K562 (cell line): ENCODE results near the gene CD40LG. TPM values are rescaled to one million over a fixed set of nuclear protein-coding genes. Genes with fewer than 3 reads are reported as not detected.

Source experiments
- ATAC-seq: fragments of 200-7000 bp; cut with Tn5 transposase; 3 replicates; pipeline ENCODE4 v1.9.1; 2020; ENCODE audit warnings: moderate library complexity
- BruUV-seq: library from RNA; stranded (reverse); fragments of 400-500 nt; replicated peaks from 2 replicates; lab custom pipeline; 2021; lab: Mats Ljungman, UMichigan
- CTCF ChIA-PET: fragments of 300-600 bp; formaldehyde crosslinking; extraction: SDS; loops from one replicate; lab custom pipeline; 2021; ENCODE audit warnings: low intra/inter-chr PET ratio; lab: Yijun Ruan, JAX
- POLR2A ChIA-PET: fragments of 300-600, 350-650 bp; sonication (Branson Sonifier 250); formaldehyde crosslinking; extraction: SDS; loops from one replicate; lab custom pipeline; 2021; ENCODE audit warnings: antibody characterized with exemption, inconsistent platforms; lab: Yijun Ruan, JAX
- DNase-seq, 4 experiments: peaks; one replicate each; pipeline versions ENCODE4 v3.0.0 to v3.0.0-alpha.2; 2011 to 2018; ENCODE audit warnings: low spot score in 3 of 4, mixed read lengths in 3 of 4; ENCODE audit errors: extremely low read depth in 1 of 4
- FAIRE-seq: peaks from 2 replicates; lab custom pipeline; 2011; peaks lifted over from hg19 to GRCh38; lab: Jason Lieb, UNC
- H2AFZ ChIP-seq: 2 replicates; pipeline ENCODE4 v1.6.0; 2011; ENCODE audit warnings: low read depth, low read length, control low read depth, inconsistent platforms
- H3K27ac ChIP-seq: fragments of 200-600 bp; 3 replicates; pipeline ENCODE4 v1.8.0; 2011; ENCODE audit warnings: low read depth, mild to moderate bottlenecking, control low read depth, inconsistent platforms, low read length, moderate library complexity, mixed read lengths; ENCODE audit errors: extremely low read depth
- H3K27me3 ChIP-seq, 2 experiments: fragments of 300-600 bp in 1 of 2; 2 replicates in 1 of 2; 3 replicates in 1 of 2; pipeline versions ENCODE4 v1.6.0 to v1.8.0; 2011; ENCODE audit warnings: inconsistent platforms in 2 of 2, low read length in 2 of 2, mild to moderate bottlenecking in 1 of 2, mixed read lengths in 1 of 2, moderate library complexity in 1 of 2; ENCODE audit not compliant: control insufficient read depth in 2 of 2, insufficient read depth in 2 of 2
- H3K36me3 ChIP-seq: fragments of 300-600 bp; 3 replicates; pipeline ENCODE4 v1.8.0; 2011; ENCODE audit warnings: mild to moderate bottlenecking, low read length, inconsistent platforms; ENCODE audit not compliant: control insufficient read depth, insufficient read depth
- H3K4me1 ChIP-seq, 2 experiments: fragments of 200-600 bp in 1 of 2; replicated peaks in 1 of 2; 2 replicates in 1 of 2; 3 replicates in 1 of 2; pipeline versions ENCODE4 v1.5.1 to v1.8.0; 2011; ENCODE audit warnings: inconsistent platforms in 2 of 2, low read length in 2 of 2, mild to moderate bottlenecking in 1 of 2, mixed read lengths in 1 of 2, moderate library complexity in 1 of 2; ENCODE audit not compliant: control insufficient read depth in 2 of 2, insufficient read depth in 2 of 2
- H3K4me2 ChIP-seq: 2 replicates; pipeline ENCODE4 v1.6.1; 2011; ENCODE audit warnings: low read length, control low read depth, inconsistent platforms, mixed read lengths; ENCODE audit not compliant: insufficient read depth
- H3K4me3 ChIP-seq: fragments of 200-600 bp; sonication (generic), shearing (Covaris generic); 2 replicates; pipeline ENCODE4 v1.5.1; 2016; ENCODE audit warnings: control low read depth, inconsistent platforms
- H3K79me2 ChIP-seq: fragments of 200-600 bp; 3 replicates; pipeline ENCODE4 v1.8.0; 2011; ENCODE audit warnings: low read length, inconsistent platforms; ENCODE audit not compliant: control insufficient read depth, insufficient read depth
- H3K9ac ChIP-seq, 2 experiments: 2 replicates each; pipeline versions ENCODE4 v1.6.0 to v1.6.1; 2011; ENCODE audit warnings: low read depth in 2 of 2, low read length in 2 of 2, control low read depth in 1 of 2, inconsistent platforms in 1 of 2, mild to moderate bottlenecking in 1 of 2, mixed read lengths in 1 of 2; ENCODE audit not compliant: insufficient read depth in 1 of 2
- H3K9me1 ChIP-seq: one replicate; pipeline ENCODE4 v1.6.0; 2011; ENCODE audit warnings: inconsistent platforms, mild to moderate bottlenecking, low read length, moderate library complexity; ENCODE audit not compliant: control insufficient read depth, insufficient read depth
- H3K9me3 ChIP-seq: replicated peaks from 2 replicates; pipeline ENCODE4 v1.5.1; 2011; ENCODE audit warnings: low read depth, low read length, inconsistent platforms; ENCODE audit not compliant: control insufficient read depth, insufficient read depth
- H4K20me1 ChIP-seq: replicated peaks from 2 replicates; pipeline ENCODE4 v1.6.1; 2011; ENCODE audit warnings: low read length, inconsistent platforms, mixed read lengths; ENCODE audit not compliant: control insufficient read depth, insufficient read depth
- ARNT ChIP-seq, 2 experiments: fragments of 450-650 bp; IDR thresholded peaks; 2 replicates each; pipeline ENCODE4 v1.6.1; 2016; ENCODE audit warnings: mild to moderate bottlenecking in 1 of 2
- BRF1 ChIP-seq: IDR thresholded peaks from 3 replicates; pipeline ENCODE4 v1.6.1; 2011; ENCODE audit warnings: borderline replicate concordance, mild to moderate bottlenecking; ENCODE audit not compliant: insufficient read length; ENCODE audit errors: extremely low read depth
- CHD1 ChIP-seq: fragments of 200-600 bp; sonication (generic); IDR thresholded peaks from one replicate; pipeline ENCODE4 v1.6.1; 2012; ENCODE audit warnings: mild to moderate bottlenecking, moderate library complexity, low read length, inconsistent platforms
- GABPA ChIP-seq: fragments of 200-800 bp; sonication (Bioruptor generic); conservative IDR thresholded peaks from 2 replicates; pipeline ENCODE4 v1.6.1; 2016; ENCODE audit warnings: low read depth, missing genetic modification characterization, missing compliant biosample characterization
- JUN ChIP-seq, 2 experiments: sonication (generic) in 1 of 2; formaldehyde crosslinking in 1 of 2; IDR thresholded peaks; 2 replicates each; pipeline versions ENCODE4 v1.6.1 to v1.8.0; 2012 to 2022; ENCODE audit warnings: borderline replicate concordance in 2 of 2, mild to moderate bottlenecking in 2 of 2, improper control_type of control experiment in 1 of 2, low read depth in 1 of 2, low read length in 1 of 2, missing genetic modification reagents in 1 of 2
- MYC ChIP-seq, 2 experiments: fragments of 250-450 bp in 1 of 2; sonication (Bioruptor Pico) in 1 of 2; IDR thresholded peaks; 2 replicates each; pipeline versions ENCODE4 v1.5.1 to v1.6.1; 2012 to 2021; ENCODE audit warnings: low read depth in 2 of 2, borderline replicate concordance in 1 of 2, improper control_type of control experiment in 1 of 2, low read length in 1 of 2, mild to moderate bottlenecking in 1 of 2, moderate library complexity in 1 of 2
- OTX1 ChIP-seq: fragments of 450-650 bp; formaldehyde crosslinking; IDR thresholded peaks from 2 replicates; pipeline ENCODE4 v1.4.0; 2022; ENCODE audit warnings: mild to moderate bottlenecking
- SAFB2 ChIP-seq: fragments of 200-400 bp; formaldehyde crosslinking; IDR thresholded peaks from 2 replicates; pipeline ENCODE4 v1.6.1; 2018; ENCODE audit warnings: borderline replicate concordance, low read length, low read depth, moderate library complexity; ENCODE audit not compliant: severe bottlenecking
- SIN3B ChIP-seq: fragments of 450-650 bp; IDR thresholded peaks from 2 replicates; pipeline ENCODE4 v1.6.1; 2017; ENCODE audit warnings: low read depth, mild to moderate bottlenecking, moderate library complexity
- SMAD4 ChIP-seq: fragments of 250-450 bp; sonication (Bioruptor Pico); conservative IDR thresholded peaks from 2 replicates; pipeline ENCODE4 v1.8.0; 2021; ENCODE audit warnings: inconsistent platforms, mild to moderate bottlenecking, moderate library complexity
- SMARCC2 ChIP-seq: fragments of 450-650 bp; IDR thresholded peaks from 2 replicates; pipeline ENCODE4 v1.6.1; 2017; ENCODE audit warnings: antibody characterized with exemption, moderate library complexity, mild to moderate bottlenecking, low read depth
- SRSF1 ChIP-seq: fragments of 200-400 bp; formaldehyde crosslinking; IDR thresholded peaks from 2 replicates; pipeline ENCODE4 v1.6.1; 2017; ENCODE audit warnings: mild to moderate bottlenecking, low read depth, low read length, moderate library complexity
- TAF9B ChIP-seq: fragments of 450-650 bp; IDR thresholded peaks from 2 replicates; pipeline ENCODE4 v1.6.1; 2018; ENCODE audit warnings: mild to moderate bottlenecking; ENCODE audit not compliant: partially characterized antibody
- TCFL5 ChIP-seq: fragments of 250-450 bp; sonication (Bioruptor Pico); conservative IDR thresholded peaks from 2 replicates; pipeline ENCODE4 v1.6.1; 2021; ENCODE audit warnings: mild to moderate bottlenecking, moderate library complexity, matching md5 sums
- ZNF3 ChIP-seq: fragments of 250-450 bp; sonication (Bioruptor Pico); IDR thresholded peaks from 2 replicates; pipeline ENCODE4 v1.5.0; 2021; ENCODE audit warnings: mild to moderate bottlenecking, moderate library complexity
- ZNF507 ChIP-seq: conservative IDR thresholded peaks from 2 replicates; pipeline ENCODE4 v1.6.1; 2017; ENCODE audit warnings: missing genetic modification characterization, missing compliant biosample characterization
- WGBS: fragments of 100-300 bp; shearing (Covaris generic); methylation state at CpG from one replicate; pipeline ENCODE4 v1.1.6; 2016; ENCODE audit warnings: low coverage, mixed read lengths; ENCODE audit not compliant: insufficient coverage; ENCODE audit errors: missing lambda C conversion rate; 5-methylcytosine and 5-hydroxymethylcytosine counted together
- in situ Hi-C: fragments of 300-500 bp; cut with MboI; formaldehyde crosslinking; loops from 4 replicates; pipeline ENCODE4 v1.15.0; 2018; ENCODE audit warnings: inconsistent platforms, mixed read lengths
- intact Hi-C: fragments of 100-400 bp; cut with micrococcal nuclease; formaldehyde crosslinking; loops from 2 replicates; pipeline ENCODE4 v1.14.2; 2022
- polyA plus RNA-seq, 8 experiments: library from polyadenylated mRNA; depleted of rRNA in 4 of 8; stranded (reverse) in 5 of 8; unstranded in 3 of 8; fragments of >200 nt; fragmentation: Nextera tagmentation in 2 of 8; fragmentation: Illumina TruSeq in 1 of 8; extraction: Ambion mirVana in 2 of 8; extraction: Trizol in 1 of 8; gene quantifications; 2 replicates each; pipeline versions ENCODE4 v1.2.1 to v1.2.3, GENCODE V29; 2011 to 2014; ENCODE audit warnings: inconsistent platforms in 1 of 8, missing spikeins in 1 of 8
- total RNA-seq, 7 experiments: library from RNA; depleted of rRNA in 6 of 7; stranded (reverse); fragments of >200 nt in 6 of 7; fragmentation: Illumina TruSeq in 2 of 7; extraction: Trizol in 2 of 7; gene quantifications; 2 replicates each; pipeline versions ENCODE4 v1.2.1 to v1.2.3, GENCODE V29; 2011 to 2021; ENCODE audit warnings: low replicate concordance in 1 of 7
- TF ChIP-seq, protein P1 (sequence below): fragments of 450-650 bp; IDR thresholded peaks from 2 replicates; pipeline ENCODE4 v1.6.1; 2018; ENCODE audit warnings: mild to moderate bottlenecking, low read depth; ENCODE audit not compliant: partially characterized antibody
- TF ChIP-seq, protein P2 (sequence below): fragments of 250-450 bp; sonication (Bioruptor Pico); IDR thresholded peaks from 2 replicates; pipeline ENCODE4 v1.5.0; 2020; ENCODE audit warnings: mild to moderate bottlenecking, borderline replicate concordance

The CD40LG gene
- total and polyA plus RNA-seq, 9 of the 15 experiments (the other 6 are each of a cell fraction or from before 2014, with no cell fraction given), result 0.11 TPM; not detected in 8

GRCh38 chrX:136660896-136661295 is 12.9 kb downstream of the CD40LG start:
- Histone ChIP-seq H3K4me2 (no peak overlapping the region), H3K9ac (no peak overlapping the region), H4K20me1 (no peaks in the 10 kb centered on the region), H3K27me3 (peaks cover 9 to 12% of the 10 kb centered on the region in 2 experiments; a peak in 3 of 5 replicates), H3K9me3 (no peaks in the 10 kb centered on the region), H3K27ac (no peak overlapping the region), H2AFZ (no peak overlapping the region), H3K36me3 (no peaks in the 10 kb centered on the region), H3K79me2 (no peaks in the 10 kb centered on the region), H3K4me1 (no peaks in the 10 kb centered on the region), H3K4me3 (no peak overlapping the region), H3K9me1 (no peaks in the 10 kb centered on the region)
- WGBS, result 0% methylated on average over 1 of the region's 1 CpG
- CTCF ChIA-PET, result no interaction called here
- TF ChIP-seq JUN (IDR thresholded peaks at IDR 0.05; ENCODE audit: borderline replicate concordance, low read depth, low read length), result no peak
- no peak for TF ChIP-seq JUN (CRISPR knock-in tag; IDR thresholded peaks at IDR 0.05; ENCODE audit: borderline replicate concordance)
- no peak for TF ChIP-seq MYC (IDR thresholded peaks at IDR 0.05; ENCODE audit: low read depth, low read length)
- no peak for TF ChIP-seq MYC (CRISPR knock-in tag; IDR thresholded peaks at IDR 0.05; ENCODE audit: borderline replicate concordance, low read depth)
- no peak for TF ChIP-seq TAF9B
- no peak for TF ChIP-seq TCFL5
- TF ChIP-seq, protein P1, sequence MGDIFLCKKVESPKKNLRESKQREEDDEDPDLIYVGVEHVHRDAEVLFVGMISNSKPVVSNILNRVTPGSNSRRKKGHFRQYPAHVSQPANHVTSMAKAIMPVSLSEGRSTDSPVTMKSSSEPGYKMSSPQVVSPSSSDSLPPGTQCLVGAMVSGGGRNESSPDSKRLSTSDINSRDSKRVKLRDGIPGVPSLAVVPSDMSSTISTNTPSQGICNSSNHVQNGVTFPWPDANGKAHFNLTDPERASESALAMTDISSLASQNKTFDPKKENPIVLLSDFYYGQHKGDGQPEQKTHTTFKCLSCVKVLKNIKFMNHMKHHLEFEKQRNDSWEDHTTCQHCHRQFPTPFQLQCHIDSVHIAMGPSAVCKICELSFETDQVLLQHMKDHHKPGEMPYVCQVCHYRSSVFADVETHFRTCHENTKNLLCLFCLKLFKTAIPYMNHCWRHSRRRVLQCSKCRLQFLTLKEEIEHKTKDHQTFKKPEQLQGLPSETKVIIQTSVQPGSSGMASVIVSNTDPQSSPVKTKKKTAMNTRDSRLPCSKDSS, result no peak
- TF ChIP-seq OTX1 (CRISPR knock-in tag), result no peak
- no peak for TF ChIP-seq ZNF3
- no peak for TF ChIP-seq SRSF1
- TF ChIP-seq SMARCC2, result no peak
- no peak for TF ChIP-seq CHD1
- TF ChIP-seq SIN3B, result no peak
- TF ChIP-seq SMAD4 (CRISPR knock-in tag), result no peak
- no peak for TF ChIP-seq BRF1
- TF ChIP-seq GABPA (tag), result no peak
- no peak for TF ChIP-seq ARNT (IDR thresholded peaks at IDR 0.05)
- no peak for TF ChIP-seq ZNF507 (tag)
- TF ChIP-seq SAFB2, result no peak
- TF ChIP-seq, protein P2, sequence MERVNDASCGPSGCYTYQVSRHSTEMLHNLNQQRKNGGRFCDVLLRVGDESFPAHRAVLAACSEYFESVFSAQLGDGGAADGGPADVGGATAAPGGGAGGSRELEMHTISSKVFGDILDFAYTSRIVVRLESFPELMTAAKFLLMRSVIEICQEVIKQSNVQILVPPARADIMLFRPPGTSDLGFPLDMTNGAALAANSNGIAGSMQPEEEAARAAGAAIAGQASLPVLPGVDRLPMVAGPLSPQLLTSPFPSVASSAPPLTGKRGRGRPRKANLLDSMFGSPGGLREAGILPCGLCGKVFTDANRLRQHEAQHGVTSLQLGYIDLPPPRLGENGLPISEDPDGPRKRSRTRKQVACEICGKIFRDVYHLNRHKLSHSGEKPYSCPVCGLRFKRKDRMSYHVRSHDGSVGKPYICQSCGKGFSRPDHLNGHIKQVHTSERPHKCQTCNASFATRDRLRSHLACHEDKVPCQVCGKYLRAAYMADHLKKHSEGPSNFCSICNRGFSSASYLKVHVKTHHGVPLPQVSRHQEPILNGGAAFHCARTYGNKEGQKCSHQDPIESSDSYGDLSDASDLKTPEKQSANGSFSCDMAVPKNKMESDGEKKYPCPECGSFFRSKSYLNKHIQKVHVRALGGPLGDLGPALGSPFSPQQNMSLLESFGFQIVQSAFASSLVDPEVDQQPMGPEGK, result no peak
- in situ Hi-C loops, result no loop called here
- intact Hi-C loops, result no loop called here
- no peak for FAIRE-seq
- BruUV-seq, result no TSS peak
- DNase-seq, result no peak
- POLR2A ChIA-PET, result interaction anchor here (1.0 kb wide), 1 partner anchor 10 kb away, joined by 4 read pairs; no protein-coding TSS in a partner anchor
- no peak for ATAC-seq
